HG03139 (cell line): ENCODE results near the gene LRPPRC.

Source experiments
- ATAC-seq: cut with Tn5 transposase; IDR thresholded peaks from one replicate; pipeline ENCODE4 v1.9.1; 2021; ENCODE audit not compliant: unreplicated experiment

The LRPPRC gene

GRCh38 chr2:43984533-43984932 is 11.3 kb downstream of the LRPPRC start:
- no peak for ATAC-seq

- ATAC-seq: no peak
These were observed 14.9 kb downstream of the LRPPRC start for GRCh38 chr2:43980902-43981301.

- ATAC-seq: no peak
These were observed 18.0 kb downstream of the LRPPRC start for GRCh38 chr2:43977677-43978375.

- no peak for ATAC-seq
These were observed 34.9 kb downstream of the LRPPRC start for GRCh38 chr2:43960921-43961320.

GRCh38 chr2:43958397-43959275 is 37.2 kb downstream of the LRPPRC start:
- ATAC-seq: no peak

- no peak for ATAC-seq
These were observed 45.3 kb downstream of the LRPPRC start for GRCh38 chr2:43950383-43951008.

GRCh38 chr2:43948370-43948769 is 47.4 kb downstream of the LRPPRC start:
- ATAC-seq: no peak

GRCh38 chr2:43946685-43947084 is 49.1 kb downstream of the LRPPRC start:
- no peak for ATAC-seq

- ATAC-seq: no peak
These were observed 50.4 kb downstream of the LRPPRC start for GRCh38 chr2:43945439-43945838.

- ATAC-seq: no peak
These were observed 50.9 kb downstream of the LRPPRC start for GRCh38 chr2:43944915-43945314.

- no peak for ATAC-seq
These were observed 51.9 kb downstream of the LRPPRC start for GRCh38 chr2:43943809-43944452.

- ATAC-seq: no peak
These were observed 52.5 kb downstream of the LRPPRC start for GRCh38 chr2:43943323-43943722.

GRCh38 chr2:43942881-43943280 is 52.9 kb downstream of the LRPPRC start:
- no peak for ATAC-seq

- no peak for ATAC-seq
These were observed 53.8 kb downstream of the LRPPRC start for GRCh38 chr2:43941966-43942365.

GRCh38 chr2:43941359-43941758 is 54.4 kb downstream of the LRPPRC start:
- ATAC-seq: no peak

- ATAC-seq: no peak
These were observed 56.0 kb downstream of the LRPPRC start for GRCh38 chr2:43939695-43940256.

GRCh38 chr2:43937269-43937820 is 58.4 kb downstream of the LRPPRC start:
- ATAC-seq: no peak

- no peak for ATAC-seq
These were observed 61.2 kb downstream of the LRPPRC start for GRCh38 chr2:43934567-43934966.

GRCh38 chr2:43931293-43931692 is 64.5 kb downstream of the LRPPRC start:
- no peak for ATAC-seq

- ATAC-seq: no peak
These were observed 68.3 kb downstream of the LRPPRC start for GRCh38 chr2:43927442-43927841.

- ATAC-seq: no peak
These were observed 70.4 kb downstream of the LRPPRC start for GRCh38 chr2:43925431-43925830.
